Measurements from ENCODE around the gene ERGIC1. TPM values are rescaled to one million over a fixed set of nuclear protein-coding genes. Genes with fewer than 3 reads are reported as not detected.

Gene ERGIC1
- total RNA-seq, 1 experiment from 2014 or later, result 89.8 TPM

- no peak for TF ChIP-seq FOXP4 (CRISPR knock-in tag; IDR thresholded peaks at IDR 0.05)
Measured at GRCh38 chr5:172817664-172818063, 16.4 kb upstream of the ERGIC1 start (continued).

- Mint-ChIP-seq H3K27ac (no peak overlapping the region), H3K4me1 (no peaks in the 10 kb centered on the region), H3K36me3 (no peaks in the 10 kb centered on the region), H3K4me3 (no peak overlapping the region), H3K27me3 (ENCODE audit: low read depth) (peaks cover 35% of the 10 kb centered on the region), H3K9me3 (no peaks in the 10 kb centered on the region)
- ChIA-PET CTCF (no interaction called here), POLR2A (no interaction called here)
- no peak for ATAC-seq
- TF ChIP-seq JAZF1 (CRISPR knock-in tag; IDR thresholded peaks at IDR 0.05) (no peak), OVOL2 (CRISPR knock-in tag; IDR thresholded peaks at IDR 0.05; ENCODE audit: borderline replicate concordance) (no peak)
- no peak for DNase-seq (ENCODE audit: low spot score)
Measured at GRCh38 chr5:172818081-172818480, 16.0 kb upstream of the ERGIC1 start.

GRCh38 chr5:172819569-172819968 lies 14.5 kb upstream of the ERGIC1 start:
- Mint-ChIP-seq H3K27ac (no peak overlapping the region), H3K4me3 (no peak overlapping the region), H3K36me3 (no peaks in the 10 kb centered on the region), H3K27me3 (ENCODE audit: low read depth) (peaks cover 35% of the 10 kb centered on the region), H3K9me3 (no peaks in the 10 kb centered on the region), H3K4me1 (peaks cover 6% of the 10 kb centered on the region)
- TF ChIP-seq ZSCAN18 (CRISPR knock-in tag; IDR thresholded peaks at IDR 0.05), result no peak
- TF ChIP-seq NR2C2 (CRISPR knock-in tag; IDR thresholded peaks at IDR 0.05), result no peak
- no peak for TF ChIP-seq STAT6 (CRISPR knock-in tag; conservative IDR thresholded peaks at IDR 0.05; ENCODE audit: low read depth)
- no peak for TF ChIP-seq FOXJ3 (CRISPR knock-in tag; IDR thresholded peaks at IDR 0.05; ENCODE audit: borderline replicate concordance)
- TF ChIP-seq USF2 (CRISPR knock-in tag; IDR thresholded peaks at IDR 0.05), result no peak
- TF ChIP-seq CBFB (CRISPR knock-in tag; IDR thresholded peaks at IDR 0.05; ENCODE audit: low read depth), result no peak
- TF ChIP-seq HMGA2 (CRISPR knock-in tag; IDR thresholded peaks at IDR 0.05), result no peak
- no peak for TF ChIP-seq E2F5 (CRISPR knock-in tag; IDR thresholded peaks at IDR 0.05)
- no peak for TF ChIP-seq KAT7 (CRISPR knock-in tag; IDR thresholded peaks at IDR 0.05; ENCODE audit: borderline replicate concordance)
- TF ChIP-seq CDX4 (CRISPR knock-in tag; IDR thresholded peaks at IDR 0.05; ENCODE audit: borderline replicate concordance), result no peak
- TF ChIP-seq ZNF219 (CRISPR knock-in tag; IDR thresholded peaks at IDR 0.05; ENCODE audit: borderline replicate concordance), result no peak
- no peak for TF ChIP-seq TEAD4 (CRISPR knock-in tag; IDR thresholded peaks at IDR 0.05)
- no peak for TF ChIP-seq ZNF396 (CRISPR knock-in tag; IDR thresholded peaks at IDR 0.05; ENCODE audit: borderline replicate concordance)
- TF ChIP-seq MLX (CRISPR knock-in tag; IDR thresholded peaks at IDR 0.05), result no peak
- TF ChIP-seq SMAD3 (CRISPR knock-in tag; IDR thresholded peaks at IDR 0.05; ENCODE audit: borderline replicate concordance), result no peak
- TF ChIP-seq ATF1 (CRISPR knock-in tag; IDR thresholded peaks at IDR 0.05), result no peak
- TF ChIP-seq MAX (CRISPR knock-in tag; IDR thresholded peaks at IDR 0.05), result no peak
- CTCF ChIA-PET, result no interaction called here
- POLR2A ChIA-PET, result no interaction called here
- DNase-seq (ENCODE audit: low spot score), result no peak
- ATAC-seq, result no peak
